Ishikawa (cell line): Measurements from ENCODE around the gene SLC30A2.

Experiments used
- EP300 ChIP-seq: IDR thresholded peaks from 2 replicates; pipeline ENCODE4 v1.6.1; 2012; ENCODE audit warnings: borderline replicate concordance
- MAX ChIP-seq: IDR thresholded peaks from 2 replicates; pipeline ENCODE4 v1.6.1; 2012
- RAD21 ChIP-seq: IDR thresholded peaks from 2 replicates; pipeline ENCODE4 v1.6.1; 2012; ENCODE audit warnings: low read depth
- REST ChIP-seq: IDR thresholded peaks from 2 replicates; pipeline ENCODE4 v1.6.1; 2012; ENCODE audit warnings: low read depth, mild to moderate bottlenecking
- TAF1 ChIP-seq: IDR thresholded peaks from 2 replicates; pipeline ENCODE4 v1.6.1; 2012; ENCODE audit warnings: low read depth, mild to moderate bottlenecking

DNA sequence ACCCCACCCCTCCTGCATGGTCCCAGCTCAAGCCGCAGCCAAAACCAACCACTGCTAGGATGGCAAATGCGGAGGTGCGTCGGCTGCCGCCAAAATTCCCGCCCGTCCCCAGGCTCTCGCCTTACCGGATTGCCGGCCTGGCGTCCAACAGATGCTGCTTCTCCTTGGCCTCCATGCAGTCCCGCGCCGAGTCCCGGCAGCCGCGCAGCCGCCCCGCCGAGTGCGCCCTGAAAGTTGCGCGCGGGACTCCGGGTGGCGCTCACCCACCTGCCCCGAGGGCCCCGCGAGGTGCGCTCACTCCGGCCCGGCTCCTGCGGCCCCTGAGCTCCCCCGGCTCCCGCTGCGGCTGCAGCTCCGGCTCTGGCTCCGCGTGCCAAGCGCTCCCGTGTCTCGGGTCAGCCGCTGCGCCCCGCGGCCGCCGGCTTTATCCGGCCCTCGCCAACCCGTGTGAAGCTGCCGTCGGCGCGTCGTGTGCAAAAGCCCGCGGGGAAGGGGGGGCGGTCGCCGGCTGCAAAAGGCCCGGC, at the start of gene SLC30A2:
- TF ChIP-seq RAD21 (no peak), EP300 (no peak), REST (no peak), MAX (peak; percentile 78), TAF1 (no peak)
